ENCODE results near the gene SNX11.

Gene SNX11

DNA sequence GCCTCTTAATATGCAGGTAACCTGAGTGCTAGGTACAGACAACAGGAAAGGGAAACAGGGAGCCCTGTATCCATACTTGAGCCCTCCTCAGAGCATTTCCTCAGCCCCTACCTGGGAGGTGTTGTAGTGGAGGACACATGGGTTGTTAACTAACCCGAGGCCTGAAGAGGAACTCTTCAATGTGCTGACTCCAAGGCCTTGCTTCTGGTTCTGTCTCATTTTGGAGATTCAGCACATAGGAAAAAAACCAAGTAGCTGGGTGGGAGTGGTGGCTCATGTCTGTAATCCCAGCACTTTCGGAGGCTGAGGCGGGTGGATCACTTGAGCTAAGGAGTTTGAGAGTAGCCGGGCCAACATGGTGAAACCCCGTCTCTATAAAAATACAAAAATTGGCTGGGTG, 24.8 kb downstream of the SNX11 start:
- no peak for DNase-seq (ENCODE audit: low read depth)

DNA sequence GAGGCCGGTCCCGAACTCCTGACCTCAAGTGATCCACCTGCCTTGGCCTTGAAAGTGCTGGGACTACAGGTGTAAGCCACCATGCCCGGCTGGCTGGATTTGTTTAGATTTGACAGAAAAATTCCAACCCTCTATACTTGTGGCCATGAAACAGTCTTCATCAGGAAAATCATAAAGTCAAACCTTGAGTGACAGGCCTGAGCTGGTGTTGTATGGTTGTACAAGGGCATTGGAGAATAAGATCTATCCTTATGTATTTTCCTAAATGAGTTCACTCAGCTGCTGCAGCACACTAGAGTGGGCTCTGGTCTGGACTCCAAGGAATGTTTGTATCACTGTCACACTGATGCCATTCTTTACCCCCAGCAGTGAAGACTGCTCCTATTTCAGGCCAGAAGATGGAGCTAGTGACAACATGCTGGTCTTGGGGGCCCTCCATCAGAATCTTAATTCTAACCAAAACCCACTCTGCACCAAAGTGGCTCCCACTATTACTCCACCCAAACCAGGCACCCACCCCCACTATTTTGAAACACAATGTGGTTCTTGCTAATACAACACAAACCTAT, 27.4 kb downstream of the SNX11 start:
- no peak for DNase-seq (ENCODE audit: low read depth)

DNA sequence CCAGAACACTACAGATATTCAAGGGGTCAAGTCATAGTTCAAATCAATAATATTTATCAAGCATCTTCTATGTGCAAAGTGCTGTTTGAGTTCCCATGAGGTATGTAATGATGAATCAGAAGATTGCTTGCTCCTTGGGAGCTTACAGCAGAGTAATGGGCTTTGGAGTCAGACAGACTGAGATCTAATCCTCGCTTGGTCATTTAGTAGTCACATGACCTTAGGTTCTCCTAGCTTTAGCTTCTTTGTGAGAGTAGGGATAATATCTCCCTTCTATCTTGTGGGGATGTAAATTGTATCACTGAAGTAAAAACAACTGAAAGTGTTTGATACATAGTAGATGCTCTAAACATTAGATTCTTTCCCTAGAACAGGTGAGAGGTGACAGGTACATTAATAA, 30.1 kb downstream of the SNX11 start:
- DNase-seq (ENCODE audit: low read depth), result no peak

DNA sequence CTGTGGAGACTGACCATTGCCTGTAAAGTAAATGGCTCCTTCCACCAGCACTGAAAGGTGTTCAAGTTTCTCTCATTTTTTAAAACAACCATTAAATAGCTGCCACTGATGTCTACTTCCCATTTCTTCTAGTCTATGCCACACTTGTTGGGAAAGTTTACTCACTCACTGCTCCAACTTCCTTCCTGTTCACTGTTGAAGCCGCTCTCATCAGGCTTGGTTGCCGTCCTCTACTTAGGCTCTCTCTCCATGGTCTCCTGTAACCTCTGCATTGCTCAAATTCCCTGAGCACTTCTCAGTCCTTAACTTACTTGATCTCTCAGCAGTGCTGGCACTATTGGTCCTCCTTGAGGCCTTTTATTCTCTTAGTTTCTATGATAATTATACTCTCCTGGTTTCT, 32.4 kb downstream of the SNX11 start:
- no peak for DNase-seq (ENCODE audit: low read depth)

DNA sequence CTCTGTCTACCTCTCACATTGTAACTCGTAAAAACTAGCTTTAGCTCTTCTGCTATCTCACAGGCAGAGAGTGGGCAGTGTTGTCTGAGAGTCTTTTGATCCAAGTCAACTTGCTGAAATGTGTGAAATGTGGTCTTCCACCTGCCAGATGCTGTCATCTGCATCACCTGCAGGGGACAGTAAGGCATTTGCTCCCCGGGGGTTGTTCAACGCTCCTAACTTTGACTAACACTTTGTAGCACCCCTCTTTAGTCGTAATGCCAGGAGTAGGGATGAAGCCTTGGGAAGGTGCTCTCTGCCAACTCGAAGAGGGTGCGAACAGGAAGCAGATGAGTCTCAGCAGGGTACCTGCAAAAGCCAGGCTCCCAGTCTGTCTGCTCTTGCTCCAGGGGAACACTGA, 36.1 kb downstream of the SNX11 start:
- no peak for DNase-seq (ENCODE audit: low read depth)

DNA sequence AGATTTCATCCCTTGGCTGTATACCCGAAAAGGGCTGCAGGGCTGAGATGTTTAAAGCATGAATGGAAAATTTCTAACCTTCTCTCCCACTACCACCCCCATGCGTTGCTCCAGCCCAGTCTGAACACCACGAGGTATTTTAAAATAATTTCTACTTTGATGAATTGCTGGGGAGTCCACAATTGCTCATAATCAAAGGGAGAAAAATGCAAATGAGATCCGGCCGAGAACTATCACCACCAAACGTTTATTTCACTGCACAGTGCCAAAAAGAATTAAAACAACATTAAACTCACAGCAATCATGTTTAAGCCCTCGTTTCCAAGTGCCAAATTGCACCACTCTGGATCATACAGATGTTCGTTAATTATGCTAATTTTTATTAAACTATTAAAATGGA, 36.7 kb downstream of the SNX11 start:
- DNase-seq (ENCODE audit: low read depth), result no peak

DNA sequence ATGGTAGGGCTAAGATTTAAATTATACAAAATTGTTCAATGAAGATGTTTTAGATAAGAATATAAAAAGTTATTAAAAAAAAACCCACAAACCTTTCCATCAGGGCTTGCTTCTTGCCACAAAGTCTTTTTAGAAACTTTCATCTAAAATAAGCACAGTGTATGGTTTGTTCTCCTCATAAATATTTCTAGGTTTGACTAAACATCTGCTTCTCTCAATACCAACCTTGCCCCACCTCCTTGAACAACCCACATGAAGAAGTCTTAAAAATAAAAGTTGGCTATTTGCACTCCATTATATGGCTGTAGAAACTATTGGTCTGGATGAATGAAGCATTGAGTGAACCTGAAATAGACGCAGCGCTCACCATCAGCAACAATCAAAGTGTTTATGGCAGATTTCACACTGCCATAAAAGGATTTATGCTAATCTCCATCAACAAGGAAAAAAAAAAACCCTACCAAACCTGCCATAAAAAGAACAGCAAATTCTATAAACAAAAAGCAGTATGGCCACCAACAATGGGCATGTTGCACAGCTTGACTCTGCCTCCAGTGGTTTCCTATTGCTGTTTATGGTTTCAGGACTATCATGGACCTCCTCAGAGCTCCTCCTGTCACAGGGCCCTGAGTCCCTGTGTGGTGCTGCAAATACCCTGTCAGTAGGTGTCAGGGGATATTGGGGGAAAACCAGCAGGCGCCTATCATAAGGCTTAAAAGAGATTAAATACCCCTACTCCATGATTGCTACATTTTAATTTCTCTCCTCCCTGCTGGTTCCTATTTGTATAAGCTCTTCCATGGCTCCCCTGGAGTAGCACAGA, 37.6 kb downstream of the SNX11 start:
- DNase-seq (ENCODE audit: low read depth), result no peak

DNA sequence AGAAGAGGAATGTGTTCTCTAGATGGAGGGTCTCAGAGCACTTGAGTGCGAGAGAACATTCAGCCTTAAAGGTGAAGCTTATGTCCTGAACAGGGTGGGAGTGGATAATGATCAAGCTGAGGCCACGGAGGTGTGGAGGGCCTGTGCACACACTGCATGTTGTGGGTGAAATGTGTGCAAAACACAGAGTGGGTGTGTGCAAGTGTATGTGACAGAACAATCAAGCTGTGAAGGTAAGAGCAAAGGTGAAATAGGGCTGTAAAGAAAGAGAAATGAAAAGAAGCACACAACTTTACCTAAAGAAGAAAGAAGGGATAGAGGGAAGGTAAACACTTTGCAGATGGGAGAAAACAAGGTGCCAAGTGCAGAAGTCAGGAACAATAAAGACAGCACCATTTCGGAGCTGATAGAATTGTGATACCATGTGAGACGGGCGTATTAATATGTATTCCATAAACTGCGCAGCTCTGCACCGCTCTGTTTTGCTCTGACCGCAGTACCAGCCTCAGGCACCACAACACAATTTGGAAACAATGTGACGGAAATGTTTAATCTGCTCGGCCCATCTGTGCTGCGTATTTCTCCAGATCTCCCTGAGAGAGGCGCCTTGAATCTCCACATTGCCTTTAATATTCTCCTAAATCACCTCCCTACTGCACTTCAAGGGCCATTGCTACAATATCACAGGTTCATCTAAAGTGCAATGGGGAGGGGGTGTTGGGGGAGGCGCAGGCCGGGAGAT, 40.6 kb downstream of the SNX11 start:
- no peak for DNase-seq (ENCODE audit: low read depth)

DNA sequence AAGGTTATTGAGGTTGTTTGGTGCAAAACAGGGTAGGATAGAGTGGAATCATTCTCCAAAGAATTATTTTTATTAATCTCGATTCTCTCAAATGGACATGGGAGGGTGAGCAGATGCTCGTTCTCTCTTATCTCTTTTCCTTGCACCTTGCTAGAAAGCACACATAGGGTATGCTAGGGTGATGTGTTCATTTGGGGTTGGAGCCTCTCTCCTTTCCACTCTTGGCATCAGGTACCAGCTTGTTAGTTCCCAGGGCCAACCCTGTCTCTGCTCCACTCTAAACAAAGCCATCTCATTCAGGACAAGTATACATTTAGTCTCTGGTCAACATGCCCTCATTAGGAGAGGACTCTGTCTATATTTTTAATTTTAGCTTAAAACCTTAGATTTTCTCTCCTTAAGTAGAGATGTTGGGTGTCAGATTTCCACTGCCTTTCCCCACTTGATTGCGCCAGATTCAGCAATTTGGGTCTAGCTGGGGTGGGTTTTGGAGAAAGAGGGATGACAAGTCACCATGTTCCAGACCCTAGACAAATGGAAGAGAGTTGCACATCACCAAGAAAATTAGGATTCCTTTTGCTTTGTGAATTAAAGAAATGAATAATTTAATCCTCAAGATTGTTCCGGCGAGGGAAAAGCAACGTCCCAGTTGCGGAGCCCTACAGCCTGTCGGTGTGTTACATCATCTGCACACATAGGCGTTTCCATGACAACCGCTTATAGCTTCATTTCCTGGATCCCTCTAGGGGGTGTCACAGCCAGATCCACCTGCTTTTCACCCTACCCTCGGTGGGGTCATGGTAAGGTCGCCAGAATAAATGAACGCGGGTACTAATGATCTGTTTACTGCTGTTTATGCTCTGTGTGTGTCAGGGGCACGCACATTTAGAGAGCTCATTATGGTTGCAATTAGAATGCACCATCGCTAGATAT, 41.6 kb downstream of the SNX11 start:
- DNase-seq (ENCODE audit: low read depth), result no peak

DNA sequence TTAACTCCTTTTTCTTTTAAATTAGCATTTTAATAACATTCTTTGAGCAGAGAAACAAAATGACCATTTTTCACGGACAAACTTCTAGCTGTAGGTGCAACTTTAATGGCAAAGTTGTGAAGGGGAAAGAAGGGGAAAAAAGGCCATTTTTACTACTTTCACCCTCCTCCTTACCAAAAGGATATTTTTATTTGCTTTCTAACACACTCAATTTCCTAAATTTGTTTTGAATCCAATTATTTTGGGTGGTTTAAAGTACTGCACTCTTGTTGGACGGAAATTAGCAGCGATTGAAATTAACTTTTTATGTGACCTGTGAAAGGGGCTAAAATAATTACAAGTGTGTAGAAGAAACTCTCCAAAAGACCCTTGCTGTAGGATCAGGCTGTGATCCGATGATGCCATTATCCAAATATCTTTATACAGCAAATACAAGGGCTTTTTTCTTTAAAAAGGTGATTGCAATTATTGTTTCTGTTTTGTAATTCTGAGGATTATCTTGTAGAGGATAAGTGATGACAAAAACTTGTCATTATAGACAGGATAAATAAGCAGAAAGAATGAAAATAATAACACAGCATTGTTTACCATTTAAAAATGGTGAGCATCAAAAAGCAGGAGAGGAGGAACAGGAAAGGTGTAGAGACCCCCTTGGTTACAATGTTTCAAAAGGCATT, 42.4 kb downstream of the SNX11 start:
- DNase-seq (ENCODE audit: low read depth), result no peak

DNA sequence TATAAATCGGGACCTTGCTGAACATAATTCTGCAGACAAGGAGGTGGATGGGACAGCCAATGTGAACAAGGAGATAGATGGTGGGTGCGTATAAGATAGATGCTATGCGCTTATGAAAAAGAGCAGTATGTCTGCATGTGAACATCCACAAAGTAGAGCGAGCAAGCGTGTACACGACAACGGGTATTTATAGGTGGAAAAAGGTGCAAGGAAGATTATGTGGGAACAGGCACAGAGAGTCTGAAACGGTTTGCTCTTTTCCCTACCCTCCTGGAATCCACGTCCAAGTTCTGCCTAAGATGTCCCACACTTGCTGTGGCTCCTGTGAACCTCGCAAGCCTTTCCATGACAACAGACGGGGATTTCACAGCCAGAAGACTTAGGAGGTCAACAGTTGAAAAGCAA, 43.0 kb downstream of the SNX11 start:
- DNase-seq (ENCODE audit: low read depth), result no peak

DNA sequence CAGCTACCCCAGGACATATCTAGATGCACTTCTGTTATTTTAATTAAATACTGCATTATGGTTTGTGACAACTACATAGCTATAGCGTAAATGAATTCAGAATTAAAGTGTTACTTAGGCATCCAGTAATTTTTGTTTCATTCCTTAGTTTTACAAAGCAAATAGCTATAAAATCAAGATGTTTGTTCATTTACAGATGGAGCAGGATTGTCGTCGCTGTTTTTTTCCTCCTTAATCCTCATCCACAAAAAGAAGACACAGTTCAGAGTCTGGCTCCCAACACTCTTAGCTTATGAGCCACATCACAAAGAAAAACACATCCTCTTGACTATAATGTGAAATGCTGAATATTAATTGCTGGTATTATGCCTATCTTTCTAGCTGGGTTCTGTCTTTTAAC, 43.7 kb downstream of the SNX11 start:
- no peak for DNase-seq (ENCODE audit: low read depth)

DNA sequence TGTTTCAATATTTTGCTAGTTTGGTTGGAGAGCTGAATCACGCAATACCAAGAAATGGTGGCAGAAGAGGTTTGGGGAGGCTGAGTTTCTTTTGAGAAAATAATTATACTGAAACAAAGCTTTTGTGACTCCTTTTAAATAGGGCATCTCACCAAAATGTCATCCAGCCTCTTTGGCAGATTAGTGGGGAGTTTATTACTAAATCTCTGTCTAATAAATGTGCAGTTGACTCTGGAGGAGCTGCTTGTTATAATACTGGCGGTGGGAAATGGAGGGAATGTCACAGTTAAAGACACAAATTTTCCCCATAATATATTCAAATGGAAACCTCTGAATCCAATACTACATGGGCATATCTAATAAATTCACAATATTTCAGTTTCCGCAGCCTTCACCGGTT, 44.7 kb downstream of the SNX11 start:
- no peak for DNase-seq (ENCODE audit: low read depth)

DNA sequence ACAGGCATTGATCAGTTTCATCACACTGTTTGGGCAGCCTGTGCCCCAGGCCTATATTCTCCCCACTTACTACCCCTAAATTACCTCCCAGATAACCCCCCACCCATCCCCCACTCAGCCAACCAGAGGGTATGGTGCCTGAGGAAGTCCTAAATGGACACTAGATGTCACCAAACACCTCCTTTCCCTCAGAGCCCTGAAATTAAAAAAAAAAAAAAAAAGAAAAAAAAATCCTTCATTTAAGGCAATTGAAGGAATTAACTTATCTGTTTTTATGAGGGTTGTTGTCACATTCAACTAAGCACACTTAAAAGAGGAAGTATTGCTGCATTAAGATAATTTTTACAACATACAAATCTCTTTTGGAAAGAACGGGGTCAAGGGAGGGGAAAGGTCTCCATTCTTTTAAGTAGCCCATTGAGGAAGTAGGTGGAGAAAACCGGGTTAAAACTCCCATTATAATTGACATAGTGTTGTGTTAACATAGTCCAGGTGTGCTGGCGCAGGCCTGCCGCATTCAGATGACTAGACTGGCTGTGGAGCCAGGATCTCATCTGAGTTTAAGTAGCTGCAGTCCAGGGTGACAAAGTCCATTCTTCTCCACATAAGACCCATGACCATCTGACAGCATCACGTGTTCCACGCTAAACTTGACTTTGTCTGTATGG, 46.3 kb downstream of the SNX11 start:
- DNase-seq (ENCODE audit: low read depth), result no peak

DNA sequence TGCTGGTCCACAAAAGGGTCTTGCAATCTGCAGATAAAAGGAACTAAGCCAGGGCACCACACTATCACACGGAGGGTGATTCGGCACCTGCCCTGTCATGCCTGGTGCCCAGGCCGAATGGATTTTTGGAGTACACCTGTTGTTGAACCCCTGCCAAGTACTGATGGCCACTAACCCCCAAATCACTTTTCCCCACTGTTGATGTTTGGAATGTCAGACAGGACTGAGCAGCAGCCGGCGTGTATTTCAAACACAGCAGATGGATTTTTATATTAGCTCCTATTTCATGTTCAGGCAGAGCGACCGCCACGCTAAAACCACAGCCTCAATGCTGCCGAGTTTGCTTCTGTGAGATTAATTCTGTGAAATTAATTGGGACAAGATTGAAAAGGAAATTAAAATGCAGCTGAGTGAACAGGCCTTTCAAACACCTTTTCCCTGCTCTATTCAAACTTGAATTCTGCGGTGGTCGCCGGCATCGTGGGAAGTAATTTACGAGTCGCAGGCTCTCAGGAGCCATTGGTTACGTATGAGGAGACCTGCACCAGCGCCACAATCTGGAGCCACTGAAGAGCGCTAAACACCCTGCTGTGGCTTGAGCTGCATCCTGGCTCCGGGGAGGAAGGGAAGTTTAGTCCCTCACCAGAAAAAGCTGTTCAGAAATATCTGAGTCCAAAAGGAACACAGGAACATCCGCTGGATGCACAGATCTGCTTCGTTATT, 48.5 kb downstream of the SNX11 start:
- no peak for DNase-seq (ENCODE audit: low read depth)

DNA sequence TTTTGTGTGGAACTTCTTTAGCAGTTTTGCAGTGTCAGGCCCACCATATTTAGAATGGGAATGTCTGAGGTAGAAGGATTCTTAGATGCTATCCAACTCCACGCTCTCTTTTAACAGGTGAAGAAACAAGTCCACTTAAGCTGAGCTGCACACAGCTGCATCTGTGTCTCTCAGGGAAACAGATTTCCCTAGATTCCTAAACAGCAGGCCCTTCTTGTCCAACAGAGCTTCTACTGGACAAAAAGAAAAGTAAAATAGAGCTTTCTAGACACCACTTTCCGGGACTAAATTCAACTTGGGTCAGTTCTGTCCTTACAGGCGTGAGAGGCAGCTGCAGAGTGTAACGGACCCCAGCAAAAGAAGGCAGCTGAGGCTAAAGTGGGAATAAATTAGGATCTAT, 51.7 kb downstream of the SNX11 start:
- no peak for DNase-seq (ENCODE audit: low read depth)

DNA sequence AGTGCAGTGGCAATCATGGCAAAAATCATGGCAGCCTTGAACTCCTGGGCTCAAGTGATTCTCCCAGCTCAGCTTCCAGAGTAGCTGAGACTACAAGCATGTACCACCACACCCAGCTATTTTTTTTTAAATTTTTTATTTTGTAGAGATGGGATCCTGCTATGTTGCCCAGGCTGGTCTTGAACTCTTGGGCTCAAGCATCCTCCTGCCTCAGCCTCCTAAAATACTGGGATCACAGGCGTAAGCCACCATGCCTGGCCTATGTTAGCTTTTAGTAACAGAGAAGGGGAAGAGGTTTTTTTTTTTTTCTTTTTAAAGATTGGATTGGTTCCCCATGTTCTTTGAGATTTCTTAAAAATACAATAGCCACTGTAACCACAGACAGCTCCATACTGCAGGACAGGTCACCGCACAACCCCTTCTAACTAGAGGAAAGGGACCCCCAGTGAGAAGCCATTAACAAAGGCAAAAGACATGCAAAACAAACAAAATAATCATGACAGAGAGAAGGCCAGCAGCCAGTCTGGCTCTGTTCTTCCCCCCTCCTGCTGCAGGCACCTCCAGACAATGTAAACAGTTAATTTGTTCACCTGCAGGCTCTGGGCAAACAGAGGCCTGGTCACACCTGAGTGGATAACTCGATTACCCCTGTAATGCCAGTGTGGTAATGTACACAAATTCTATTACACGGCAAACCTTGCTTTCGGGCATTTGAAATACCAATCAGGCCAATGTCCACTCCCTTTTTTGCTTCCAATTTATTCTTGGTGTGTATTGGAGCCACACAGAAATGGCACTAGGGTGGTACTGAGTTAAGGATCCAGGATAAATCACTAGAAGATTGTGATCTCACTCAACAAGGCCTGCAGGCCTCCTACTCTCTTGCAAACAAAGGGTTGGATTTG, 52.9 kb downstream of the SNX11 start:
- no peak for DNase-seq (ENCODE audit: low read depth)

DNA sequence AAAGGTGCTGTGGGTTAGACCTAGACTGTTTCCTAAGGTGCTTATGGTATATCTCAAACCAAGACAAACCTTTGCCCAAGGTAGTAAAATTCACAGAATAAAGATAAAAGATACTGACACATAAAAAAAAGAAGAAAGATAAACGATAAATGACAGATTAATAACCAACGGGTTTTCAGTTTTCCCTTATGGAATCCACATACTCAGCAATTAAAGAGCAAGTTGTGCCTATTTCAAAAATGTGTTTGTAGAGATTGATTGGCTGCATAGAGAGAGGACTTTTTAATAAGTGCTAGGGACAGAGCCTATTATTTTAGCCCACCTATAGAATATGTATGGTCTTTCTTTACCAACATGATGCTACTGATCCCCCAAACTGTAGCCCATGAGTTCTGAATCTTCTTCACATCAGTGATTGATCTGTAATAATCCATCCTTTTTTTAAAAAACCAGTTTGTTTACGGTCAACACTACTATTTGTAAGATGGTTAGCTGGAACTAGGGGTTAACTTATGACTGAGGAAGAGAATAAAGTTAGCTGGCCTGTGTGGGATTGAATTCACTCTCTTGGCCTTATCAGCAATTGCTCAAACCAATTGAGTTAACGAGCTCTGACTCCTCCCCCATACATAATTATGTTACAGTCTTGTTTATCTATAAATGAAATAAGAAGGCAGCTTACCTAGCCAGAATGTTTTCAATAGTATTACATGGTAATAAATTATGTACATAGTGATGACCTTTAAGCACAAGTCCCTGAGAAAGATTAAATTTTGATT, 53.8 kb downstream of the SNX11 start:
- no peak for DNase-seq (ENCODE audit: low read depth)
